HG02870 (cell line): Measurements from ENCODE around the gene EMC8.
"Not testable (repeated sequence)": the region's sequence is repeated elsewhere in the genome, so short reads cannot be mapped to it uniquely, and the experiment has no call there.

Source experiments
- ATAC-seq: cut with Tn5 transposase; IDR thresholded peaks from one replicate; pipeline ENCODE4 v1.9.1; 2021; ENCODE audit warnings: mild to moderate bottlenecking, moderate library complexity; ENCODE audit not compliant: unreplicated experiment

Gene EMC8

GRCh38 chr16:85799497-85800320 lies at the start of gene EMC8, which contains the start of gene COX4I1:
EMC8 (minus strand) TSS chr16:85799544; CDS start chr16:85799295, 249 bp downstream.
COX4I1 (plus strand) TSS chr16:85799695; CDS start chr16:85801206, 1,511 bp downstream.
- peak; percentile 72 for ATAC-seq

GRCh38 chr16:85848986-85849385 lies 49.6 kb upstream of the EMC8 start:
- ATAC-seq: no peak

DNA sequence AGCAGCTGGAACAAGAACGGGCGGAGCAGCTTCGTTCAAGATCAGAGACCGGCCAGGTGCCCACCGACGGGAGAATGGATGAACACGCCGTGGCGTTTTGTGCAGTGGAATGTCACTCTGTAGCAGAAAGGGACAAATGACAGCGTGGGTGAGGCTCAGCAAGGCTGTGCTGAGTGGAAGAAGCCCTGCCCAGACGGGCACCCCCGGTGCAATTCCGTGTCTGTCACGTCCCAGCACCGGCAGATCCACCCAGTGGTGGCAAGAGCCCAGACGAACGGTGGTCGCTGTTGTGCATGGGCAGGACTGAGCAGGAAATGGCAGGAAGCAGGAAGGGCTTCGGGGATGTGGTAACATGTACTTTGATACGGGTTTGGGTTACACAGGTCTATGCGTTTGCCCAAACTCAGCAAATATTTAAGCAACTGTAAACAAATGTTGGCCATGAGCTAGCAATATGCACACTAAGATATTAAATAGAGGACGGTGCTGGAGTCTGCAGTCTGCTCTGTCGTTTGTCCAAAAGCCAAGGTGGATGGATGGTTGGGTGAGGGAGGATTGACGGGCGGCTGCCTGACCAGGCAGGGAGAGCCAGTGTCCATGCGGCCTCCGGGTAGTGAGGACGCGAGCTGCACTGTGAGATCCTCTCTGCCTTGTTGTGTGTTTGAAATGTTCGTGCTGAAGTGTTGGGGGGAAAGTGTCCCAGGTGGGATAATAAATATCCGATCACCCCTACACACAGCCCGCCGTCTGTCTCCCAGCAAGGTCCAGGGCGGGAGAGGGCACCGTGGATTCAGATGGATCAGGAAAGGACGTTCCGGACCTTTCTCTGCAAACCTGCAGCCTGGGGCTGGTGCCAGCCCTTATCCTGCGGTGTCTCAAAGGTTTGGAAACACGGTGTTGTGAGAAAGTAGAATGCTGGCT lies 48.6 kb upstream of the EMC8 start:
- ATAC-seq: no peak

DNA sequence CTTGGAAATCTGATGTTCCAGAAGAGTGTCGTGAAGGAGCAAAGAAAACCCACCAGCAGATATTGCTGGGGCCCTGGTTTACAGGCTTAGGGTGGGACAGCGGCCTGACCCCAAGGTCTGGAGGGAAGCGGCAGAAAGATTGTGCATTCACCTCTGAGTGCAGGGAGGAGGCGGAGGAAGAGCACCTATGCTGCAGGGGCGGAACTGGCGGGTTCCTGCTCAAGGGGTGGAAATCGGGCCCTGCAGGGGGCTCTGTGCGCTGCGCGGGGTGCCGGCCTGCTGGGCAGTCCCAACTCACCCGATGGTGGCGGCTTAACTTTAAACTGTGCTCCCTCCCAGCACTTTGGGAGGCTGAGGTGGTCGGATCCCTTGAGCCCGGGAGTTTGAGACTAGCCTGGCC lies 47.7 kb upstream of the EMC8 start:
- ATAC-seq: no peak

DNA sequence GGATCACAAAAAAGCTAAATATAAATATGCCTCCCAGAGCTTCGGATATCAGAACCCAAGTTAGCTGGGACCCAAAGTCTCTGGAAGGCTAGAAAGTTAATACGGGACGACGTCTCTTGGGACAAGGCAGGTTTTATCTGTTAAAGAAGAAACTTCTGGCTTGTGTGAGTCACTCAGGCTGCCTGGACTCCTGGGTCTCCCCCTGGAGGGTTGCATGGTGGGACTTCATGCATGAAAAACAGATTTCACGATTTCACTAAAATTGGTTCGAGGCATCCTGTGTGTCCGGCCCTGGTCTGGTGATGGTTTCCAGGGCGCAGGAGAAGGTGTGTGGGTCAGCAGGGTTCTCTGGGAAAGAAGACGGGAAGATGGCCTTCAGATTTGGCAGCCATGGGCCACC lies 47.1 kb upstream of the EMC8 start:
- no peak for ATAC-seq

DNA sequence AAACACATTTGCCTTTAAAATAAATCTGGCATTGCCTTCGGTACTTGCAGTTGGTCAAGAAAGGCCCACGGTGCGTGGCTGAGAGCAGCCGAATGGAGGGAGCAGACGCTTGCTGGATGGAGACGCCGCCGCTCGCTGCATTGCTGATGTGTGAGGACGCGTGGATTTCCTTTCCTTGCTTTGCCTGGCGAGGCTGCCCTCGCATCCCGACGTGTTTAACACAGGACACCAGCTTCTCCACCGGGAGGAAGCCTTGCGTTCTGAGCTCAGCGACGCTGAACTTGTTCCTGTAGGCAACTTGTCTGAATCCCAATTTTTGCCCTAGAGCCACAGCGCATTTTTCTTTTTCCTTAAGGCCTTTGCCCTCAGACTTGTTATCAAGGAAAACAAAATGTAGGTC lies 45.9 kb upstream of the EMC8 start:
- no peak for ATAC-seq

- ATAC-seq: no peak
Measured at GRCh38 chr16:85844786-85845185, 45.4 kb upstream of the EMC8 start.

DNA sequence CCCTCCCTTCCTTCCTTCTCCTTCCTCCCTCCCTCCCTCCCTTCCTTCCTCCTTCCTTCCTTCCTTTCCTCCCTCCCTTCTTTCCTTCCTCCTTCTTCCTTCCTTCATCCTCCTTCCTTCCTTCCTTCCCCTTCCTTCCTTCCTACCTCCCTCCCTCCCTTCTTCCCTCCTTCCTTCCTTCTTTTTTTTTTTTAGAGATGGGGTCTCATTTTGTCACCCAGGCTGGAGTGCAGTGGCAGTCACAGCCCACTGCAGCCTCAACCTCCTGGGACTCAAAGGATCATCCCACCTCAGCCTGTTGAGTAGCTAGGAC lies 44.8 kb upstream of the EMC8 start:
- no peak for ATAC-seq

DNA sequence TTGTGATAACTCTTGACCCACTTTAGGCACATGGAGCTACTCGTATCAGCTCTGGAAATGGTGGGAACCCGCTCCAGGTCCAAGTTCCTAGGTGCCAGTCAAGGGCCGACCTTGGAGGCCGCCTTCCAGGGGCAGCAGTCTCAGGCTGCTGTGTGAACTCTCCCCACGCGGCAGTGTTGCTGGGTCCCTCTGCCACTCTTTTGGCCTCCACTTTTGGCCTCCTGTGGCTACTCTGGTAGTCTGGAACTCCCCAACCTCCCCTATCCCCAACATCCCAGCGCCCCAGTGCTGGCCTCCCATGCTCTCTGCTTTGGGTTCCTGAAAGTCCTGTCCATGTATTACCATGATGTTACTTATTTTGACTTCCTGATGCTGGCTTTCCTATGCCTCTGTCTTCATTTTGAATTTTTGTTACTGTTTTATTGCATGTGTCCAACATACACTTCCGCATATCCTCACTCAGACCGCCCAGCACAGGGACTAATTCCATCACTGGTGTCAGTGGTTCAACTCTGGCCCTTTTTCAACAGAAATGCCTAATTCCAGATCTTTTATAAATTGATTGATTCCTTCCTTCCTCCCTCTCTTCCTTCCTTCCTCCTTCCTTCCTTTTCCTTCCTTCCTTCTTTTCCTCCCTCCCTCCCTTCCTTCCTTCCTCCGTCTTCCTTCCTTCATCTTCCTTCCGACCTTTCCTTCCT lies 44.3 kb upstream of the EMC8 start:
- no peak for ATAC-seq

- no peak for ATAC-seq
Measured at GRCh38 chr16:85842848-85843247, 43.5 kb upstream of the EMC8 start.

DNA sequence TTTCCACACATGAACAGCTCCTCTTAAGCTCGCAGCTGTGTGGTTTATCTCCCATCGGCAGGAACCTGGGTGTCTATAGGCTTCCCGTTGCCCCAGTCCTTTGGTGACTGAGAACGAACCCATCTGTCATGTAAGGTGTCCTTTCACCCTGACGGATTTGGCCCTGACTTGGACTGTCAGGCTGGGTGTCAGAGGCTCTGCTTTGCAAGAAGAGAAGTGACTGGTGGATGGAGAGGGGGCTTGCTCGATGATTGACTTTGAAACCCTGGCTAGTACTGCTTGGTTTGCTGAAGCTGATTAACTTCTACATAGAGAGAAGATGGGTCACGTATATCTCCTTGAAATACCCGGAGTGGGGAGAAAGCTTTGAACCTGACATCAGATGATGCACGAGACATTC lies 43.1 kb upstream of the EMC8 start:
- no peak for ATAC-seq

GRCh38 chr16:85840801-85841200 lies 41.5 kb upstream of the EMC8 start:
- ATAC-seq: no peak

DNA sequence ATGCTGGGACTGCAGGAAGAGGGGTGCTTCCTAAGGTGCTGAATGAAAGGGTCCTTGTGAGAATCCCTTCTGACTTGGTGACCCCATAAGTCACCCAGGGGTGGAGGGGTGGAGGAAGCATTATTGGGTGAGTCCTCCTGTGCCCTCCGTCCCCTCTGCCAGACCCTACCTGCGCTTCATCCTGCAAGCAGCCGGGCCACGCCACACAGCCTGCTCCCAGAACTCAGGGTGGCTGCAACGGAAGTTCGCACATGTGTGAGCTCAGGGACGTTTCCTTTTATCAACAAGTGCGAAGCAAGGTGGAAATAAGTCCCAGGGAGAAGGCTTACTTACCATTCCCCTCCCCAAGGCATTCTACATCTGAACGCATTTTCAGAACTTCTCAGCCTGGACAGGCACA lies 41.1 kb upstream of the EMC8 start:
- ATAC-seq: no peak

GRCh38 chr16:85839681-85840240 lies 40.4 kb upstream of the EMC8 start:
- ATAC-seq: no peak

GRCh38 chr16:85838876-85839585 lies 39.7 kb upstream of the EMC8 start:
- ATAC-seq: no peak

DNA sequence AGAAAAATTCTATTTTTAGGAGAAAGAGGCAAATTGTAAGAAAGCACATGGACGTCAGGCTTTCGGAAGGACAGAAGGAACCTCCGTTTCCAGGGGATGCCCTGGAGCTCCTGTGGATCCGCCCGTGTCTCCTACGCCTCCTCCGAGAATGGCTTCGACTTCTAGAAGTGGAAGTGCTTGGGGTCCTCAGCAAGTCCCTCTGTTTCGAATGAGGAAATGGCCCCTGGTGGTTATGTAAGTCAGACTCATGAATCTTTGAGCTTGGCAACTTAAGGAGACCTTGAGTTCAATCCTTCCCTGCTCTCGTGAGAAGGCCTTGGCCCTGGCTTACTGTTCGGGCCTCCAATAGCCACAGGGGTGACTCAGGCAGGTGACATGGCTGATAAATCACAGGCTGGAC lies 39.0 kb upstream of the EMC8 start:
- no peak for ATAC-seq

GRCh38 chr16:85837654-85838053 lies 38.3 kb upstream of the EMC8 start:
- not testable (repeated sequence) for ATAC-seq

- ATAC-seq: no peak
Measured at GRCh38 chr16:85836706-85837582, 37.6 kb upstream of the EMC8 start.

GRCh38 chr16:85835956-85836705 lies 36.8 kb upstream of the EMC8 start:
- no peak for ATAC-seq
